ENCODE results near the gene GPAM.
"Not testable (repeated sequence)": the region's sequence is repeated elsewhere in the genome, so short reads cannot be mapped to it uniquely, and the experiment has no call there.

Gene GPAM

DNA sequence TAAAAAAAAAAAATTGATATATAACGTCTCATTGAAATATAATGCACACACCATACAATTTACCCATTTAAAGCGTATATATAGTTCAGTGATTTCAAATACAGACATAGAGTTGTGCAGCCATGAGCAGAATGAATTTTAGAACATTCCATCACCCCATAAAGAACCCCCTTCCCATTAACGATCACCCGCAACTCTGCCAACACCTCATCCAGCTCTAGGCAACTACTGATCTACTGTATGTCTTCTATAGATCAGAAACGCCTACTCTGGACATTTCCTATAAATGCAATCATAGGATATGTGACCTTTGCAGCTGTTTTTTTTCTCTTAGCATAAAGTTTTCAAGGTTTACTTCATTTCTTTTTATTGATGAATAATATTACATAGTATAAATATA, 33.4 kb upstream of the GPAM start:
- DNase-seq: no peak

DNA sequence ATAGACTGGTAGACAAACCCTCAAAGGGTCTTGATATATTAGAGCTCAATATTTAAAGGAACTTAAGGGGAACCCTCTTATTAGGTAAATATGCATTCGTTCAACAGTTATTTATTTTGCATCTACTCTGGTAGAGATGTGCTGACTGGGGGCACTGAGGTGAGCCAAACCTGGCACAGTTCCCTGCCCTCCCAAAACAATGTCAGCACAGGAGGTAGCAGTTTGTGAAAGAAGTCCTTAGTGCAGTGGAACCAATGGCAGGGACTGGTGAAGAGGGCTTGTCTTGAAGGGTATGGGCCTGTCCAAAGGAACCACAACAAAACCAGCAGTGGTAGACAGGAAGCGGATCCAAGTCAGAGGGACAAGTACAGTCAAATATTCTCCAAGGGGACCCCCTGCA, 32.6 kb upstream of the GPAM start:
- no peak for DNase-seq

DNA sequence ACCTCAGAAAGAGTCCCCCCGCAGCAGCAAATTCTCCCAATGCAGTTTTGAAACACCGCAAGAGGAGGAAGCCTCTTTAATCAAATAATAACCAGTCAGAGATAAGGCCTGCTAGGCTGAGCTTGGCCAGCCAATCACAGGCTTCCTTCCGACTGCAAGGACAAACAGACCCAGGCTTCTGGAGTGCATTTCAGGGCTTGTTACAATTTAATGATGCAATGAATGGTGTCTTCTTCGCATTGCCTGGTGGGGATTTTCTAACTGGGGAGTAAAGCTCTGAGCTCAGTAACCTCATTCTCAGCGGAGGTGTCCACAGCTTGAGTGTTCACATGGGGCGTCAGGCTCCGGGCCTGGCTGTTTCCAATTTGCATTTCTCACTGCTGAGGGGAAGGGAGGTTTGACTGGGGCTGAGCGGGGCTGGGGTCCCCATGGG, 31.8 kb upstream of the GPAM start:
- no peak for DNase-seq

DNA sequence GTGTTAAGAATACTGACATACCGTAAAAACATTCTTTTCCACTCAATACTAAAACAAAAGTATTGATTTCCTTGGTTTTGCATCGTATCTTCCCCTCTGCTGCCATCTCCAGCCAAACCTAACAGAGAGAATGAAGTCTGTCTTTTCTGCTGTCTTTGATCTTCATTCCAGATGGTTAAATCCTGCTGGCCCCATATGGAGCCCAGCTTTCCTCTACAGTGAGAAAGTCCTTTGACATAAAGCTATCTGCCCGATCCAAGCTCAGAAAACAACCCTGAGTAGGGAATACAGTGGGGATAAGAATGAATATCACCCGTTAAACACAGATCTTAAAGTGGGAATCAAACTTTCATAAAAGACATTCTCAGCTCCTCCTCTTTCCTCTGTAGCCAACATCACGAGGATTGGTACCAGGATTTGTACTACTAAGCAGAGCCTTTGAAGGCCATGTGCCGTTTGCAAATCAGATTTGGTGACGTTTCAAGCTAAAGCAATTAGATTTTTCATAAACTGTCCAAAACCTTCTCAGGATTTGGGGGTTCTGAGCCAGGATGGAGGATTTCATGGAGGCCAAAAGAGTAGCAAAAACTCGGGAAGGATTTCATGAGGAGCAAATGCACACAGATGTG, 30.8 kb upstream of the GPAM start:
- no peak for DNase-seq

DNA sequence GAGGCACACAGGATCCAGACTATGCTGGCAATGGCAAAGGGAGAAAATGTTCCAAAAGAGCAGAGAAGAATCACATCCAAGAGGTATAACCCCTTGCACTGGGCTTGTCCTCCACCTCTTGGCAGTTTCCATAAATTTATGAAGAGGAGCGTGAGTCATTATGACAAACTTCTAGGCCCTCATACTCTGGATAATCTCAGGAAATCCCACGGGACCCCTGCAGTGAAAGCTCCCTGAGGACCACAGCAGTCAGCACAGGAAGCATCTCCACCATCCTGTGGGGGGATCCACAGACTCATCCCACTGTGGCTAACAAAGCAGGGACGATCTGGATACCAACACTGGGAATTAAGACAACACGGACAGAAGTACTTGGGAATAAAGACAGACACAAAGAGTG, 30.3 kb upstream of the GPAM start:
- DNase-seq: no peak

DNA sequence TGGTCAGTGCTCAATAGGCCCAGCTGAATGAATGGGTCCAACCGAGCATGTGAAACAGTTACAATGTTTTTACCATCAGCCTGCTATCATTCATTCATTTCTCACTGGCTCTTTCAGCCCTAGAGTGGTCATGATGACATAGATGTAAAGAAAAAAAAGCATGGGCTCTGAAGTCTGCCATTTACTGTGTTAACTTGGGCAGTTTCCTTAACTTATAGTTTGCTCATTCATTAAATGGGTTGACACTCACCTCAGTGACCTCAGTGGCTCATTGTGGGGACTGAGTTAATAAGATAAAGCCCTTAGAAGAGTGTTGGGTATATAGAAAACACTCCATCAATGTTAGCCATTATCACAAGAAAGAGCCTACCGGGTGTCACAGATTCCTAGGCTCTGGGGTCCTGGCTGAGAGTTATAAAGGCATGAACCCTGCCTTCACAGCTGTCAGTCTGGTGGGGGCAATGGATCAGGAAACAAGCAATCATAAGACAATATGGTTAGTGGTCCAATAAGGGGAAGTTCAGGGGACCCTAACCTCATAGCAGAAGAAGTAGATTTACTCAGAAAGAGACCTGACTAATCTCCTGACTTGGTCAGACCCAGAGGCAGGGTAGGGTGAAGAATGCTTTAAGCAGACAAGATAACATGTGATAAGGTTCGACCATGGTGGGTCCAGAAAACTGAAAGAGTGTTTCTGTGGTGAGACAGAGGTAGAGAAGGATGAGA, 29.7 kb upstream of the GPAM start:
- no peak for DNase-seq

DNA sequence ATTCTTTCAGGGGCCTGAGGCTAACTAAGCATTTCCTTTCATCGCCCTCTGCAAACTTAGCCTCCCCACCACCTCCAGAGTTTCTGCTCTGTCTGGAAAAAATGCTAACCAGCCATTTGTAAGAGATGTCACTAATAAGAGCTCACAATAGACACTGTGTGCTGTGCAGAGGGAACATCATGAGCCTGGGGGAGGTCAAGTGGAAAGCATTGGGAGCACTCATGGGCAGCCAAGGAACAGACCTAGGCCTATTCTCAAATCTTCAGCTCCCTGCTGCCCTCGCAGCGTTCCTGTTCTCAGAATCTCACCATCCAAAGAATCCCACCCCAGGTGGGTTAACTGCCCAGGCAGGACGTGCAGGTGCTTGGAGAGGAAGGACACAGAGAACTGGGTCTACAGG, 27.1 kb upstream of the GPAM start:
- DNase-seq: peak in 4 of 56 donors; percentile 8 to 31 (median 28)

DNA sequence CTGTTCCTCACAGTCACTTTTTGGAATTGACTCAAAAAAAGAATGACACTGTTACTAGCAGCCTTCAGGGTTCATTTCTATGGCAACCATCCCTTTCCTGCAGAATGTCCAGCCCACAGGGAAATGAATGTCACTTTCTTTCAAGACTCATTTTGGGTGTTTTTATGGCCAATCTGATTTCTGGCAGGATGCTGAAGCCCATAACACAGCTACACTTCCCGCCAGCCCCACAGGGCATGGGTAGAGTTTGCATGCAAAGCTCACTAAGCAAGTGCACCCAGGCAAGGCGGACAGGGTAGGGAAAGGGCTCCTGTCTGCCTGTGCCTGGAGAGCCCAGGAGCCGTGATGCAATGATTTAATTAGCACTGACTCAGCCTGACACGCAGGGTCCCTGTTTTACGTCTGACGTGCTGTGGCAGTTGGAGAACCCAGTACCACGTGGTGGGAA, 26.1 kb upstream of the GPAM start:
- DNase-seq: peak in 28 of 56 donors; percentile 6 to 71 (median 34)

DNA sequence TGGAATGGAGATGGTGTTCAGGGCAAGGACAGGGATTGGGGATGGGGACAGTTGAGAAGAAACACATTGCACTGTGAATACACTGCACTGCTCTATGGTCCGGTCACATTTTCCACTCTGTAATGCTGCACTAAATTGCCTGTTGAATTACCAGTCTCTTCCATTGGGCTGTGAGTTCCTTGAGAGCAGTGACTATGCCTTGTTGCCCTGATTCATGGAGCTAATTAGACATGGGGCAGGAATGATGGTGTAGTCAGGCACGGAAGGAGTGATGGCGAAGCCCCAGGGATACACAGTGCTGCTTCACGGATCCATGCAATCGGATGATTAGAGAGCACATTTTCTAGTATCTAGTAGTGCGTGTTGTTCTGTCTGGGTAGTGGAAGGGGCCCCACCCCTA, 25.4 kb upstream of the GPAM start:
- DNase-seq: no peak

DNA sequence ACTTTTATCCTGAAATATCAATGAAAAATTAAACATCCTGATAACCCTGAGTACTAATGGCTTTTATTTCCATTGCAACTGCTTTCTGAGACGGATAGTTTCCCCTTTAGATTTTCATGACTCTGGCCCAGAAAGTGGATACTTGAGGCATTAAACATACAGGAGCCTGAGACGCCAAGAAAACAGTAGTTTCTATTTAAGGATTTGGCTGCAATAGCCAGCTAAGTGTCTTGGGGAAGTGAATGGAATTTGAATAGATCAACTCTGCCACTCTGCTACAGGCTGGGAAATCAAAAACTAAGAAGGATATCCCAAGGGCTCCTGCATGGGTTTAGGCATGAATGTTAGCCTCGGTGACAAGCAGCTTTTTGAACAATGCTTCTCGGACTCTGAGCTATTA, 24.7 kb upstream of the GPAM start:
- DNase-seq: no peak

DNA sequence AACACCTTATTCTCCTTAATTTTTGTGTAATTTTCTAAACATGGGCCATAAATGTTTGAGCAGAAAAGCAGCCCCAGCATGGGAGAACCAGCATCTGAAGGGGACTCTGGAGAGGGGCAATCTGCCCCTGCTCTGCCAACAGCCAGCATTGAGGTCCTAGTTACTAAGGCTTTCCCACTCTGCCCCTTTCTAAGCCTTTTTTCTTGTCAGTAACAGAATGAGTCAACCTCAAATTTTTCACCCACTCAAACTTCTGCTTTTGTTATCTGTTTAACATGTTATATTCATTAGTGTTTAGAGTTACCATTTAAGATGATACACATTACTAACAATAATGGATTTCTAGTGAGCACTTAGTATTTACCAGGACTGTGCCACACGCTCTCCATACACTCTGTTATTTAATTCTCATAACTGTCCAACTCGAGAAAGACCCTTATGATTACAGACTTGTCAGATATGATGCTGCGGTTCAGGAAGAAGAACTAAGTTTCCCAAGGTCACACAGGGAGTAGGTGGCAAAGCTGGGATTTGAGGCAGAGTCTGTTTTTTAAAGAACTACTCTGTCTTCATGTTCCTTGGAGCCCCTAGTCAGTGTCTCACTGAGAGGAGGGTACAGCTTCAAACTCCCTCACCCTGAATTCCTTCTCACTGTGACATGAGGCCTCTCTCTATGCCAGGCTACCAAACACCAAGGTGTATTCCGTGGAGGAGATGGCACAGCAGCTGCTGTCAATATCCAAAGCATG, 19.9 kb upstream of the GPAM start:
- no peak for DNase-seq

DNA sequence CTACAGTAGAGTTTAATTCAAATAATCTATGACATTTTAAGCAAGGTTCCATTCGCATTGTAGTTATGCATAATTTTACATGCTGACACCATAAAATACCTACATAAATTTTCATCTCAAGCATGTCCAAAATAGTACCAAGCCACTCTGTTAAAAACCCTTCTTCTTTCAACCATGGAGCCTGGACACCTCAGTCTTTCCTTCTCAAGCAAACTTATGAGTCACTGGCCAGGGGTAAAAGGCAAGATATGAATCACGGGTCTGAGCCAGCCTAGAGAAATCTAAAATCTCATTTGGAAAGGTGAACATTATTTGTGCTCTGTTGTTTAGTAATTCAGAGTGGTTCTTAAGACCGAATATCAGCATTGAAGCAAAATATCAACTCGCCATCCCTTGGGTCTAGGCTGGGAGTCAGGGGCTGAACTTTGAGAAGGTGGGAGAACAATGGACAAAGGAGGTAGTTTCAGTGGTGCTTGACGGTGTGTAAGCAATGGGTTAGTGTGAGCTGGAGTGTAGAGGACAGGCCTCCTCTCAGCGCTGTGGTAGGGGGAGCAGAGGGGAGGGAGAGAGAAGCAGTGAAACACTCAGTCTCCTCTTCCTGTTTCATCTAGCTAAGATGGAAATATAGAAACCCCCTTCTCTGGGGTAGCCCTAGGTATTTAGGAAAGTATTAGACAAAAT, 19.1 kb upstream of the GPAM start:
- DNase-seq: no peak

DNA sequence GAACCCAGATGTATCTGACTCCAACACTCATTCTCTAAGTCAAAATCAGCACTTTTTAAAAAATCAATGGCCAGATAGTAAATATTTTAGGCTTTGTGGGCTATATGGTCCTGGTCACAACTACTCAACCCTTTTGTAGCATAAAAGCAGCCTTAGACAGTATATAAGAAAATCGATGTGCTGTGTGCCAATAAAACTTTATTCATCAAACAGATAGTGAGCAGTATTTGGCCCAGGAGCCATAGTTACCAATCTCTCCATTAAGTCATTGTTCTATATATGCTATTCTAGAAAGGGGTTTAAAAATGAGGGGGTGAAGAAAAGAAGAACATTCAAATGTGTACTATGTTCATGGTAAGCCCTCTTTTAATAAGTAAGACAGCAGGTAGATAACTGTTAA, 18.5 kb upstream of the GPAM start:
- no peak for DNase-seq

DNA sequence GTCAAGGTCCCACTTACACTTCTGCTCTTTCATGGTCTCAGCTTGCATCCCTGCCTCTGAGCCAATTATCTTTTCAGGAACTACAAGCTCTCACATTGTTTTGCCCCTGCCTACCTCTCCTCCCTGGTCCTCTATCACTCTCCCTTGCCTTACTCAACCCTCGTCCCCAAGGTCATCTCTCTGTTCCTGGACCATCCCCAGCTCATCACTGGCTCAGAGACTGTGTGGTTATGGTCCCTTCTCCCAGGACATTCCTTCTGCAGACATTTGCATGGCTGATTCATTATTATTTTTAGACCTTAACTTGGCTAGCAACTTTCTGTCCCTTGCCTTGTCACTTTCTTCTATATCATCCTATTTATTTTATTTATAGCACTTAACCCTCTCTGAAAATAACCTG, 17.8 kb upstream of the GPAM start:
- no peak for DNase-seq

DNA sequence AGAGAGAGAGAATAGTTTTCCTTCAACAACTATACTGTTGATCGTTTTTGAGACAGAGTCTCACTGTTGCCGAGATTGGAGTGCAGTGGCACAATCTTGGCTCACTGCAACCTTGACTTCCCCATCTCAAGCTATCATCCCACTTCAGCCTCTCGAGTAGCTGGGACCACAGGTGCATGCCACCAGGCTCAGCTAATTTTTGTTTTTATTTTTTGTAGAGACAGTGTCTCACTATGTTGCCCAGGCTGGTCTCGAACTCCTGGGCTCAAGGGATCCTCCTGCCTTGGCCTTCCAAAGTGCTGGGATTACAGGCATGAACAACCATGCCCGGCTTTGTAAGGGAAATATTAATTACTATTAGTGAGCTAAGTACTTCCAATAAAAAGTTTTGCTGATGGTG, 16.7 kb upstream of the GPAM start:
- not testable (repeated sequence) for DNase-seq

DNA sequence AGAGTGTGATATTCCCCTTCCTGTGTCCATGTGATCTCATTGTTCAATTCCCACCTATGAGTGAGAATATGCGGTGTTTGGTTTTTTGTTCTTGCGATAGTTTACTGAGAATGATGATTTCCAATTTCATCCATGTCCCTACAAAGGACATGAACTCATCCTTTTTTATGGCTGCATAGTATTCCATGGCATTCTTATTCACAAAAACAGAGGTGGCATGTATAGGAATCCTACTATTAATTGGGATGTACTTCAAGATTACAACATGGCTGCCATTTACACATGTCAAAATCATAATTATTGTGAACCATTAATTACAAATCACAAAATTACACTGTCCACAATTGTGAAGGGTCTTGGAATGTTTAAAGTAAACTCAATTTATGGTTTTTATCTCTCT, 14.1 kb upstream of the GPAM start:
- not testable (repeated sequence) for DNase-seq

DNA sequence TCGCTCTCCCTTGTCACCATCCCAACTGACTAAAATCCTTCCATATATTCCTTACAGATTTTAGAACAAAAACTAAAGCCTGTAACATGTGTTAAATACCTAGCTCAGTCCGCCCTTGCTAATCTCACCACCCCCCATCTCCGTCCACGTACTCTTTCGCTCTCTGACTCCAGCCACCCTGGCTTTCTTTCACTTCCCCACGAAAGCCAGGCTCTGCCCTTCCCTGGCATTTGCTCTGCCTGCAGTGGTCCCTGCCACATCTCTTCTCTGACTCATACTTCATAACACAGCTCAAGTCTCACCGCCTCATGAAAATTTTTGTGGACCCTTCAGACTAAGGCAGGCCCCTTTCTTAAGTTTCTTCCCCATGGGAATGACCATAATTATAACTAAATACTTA, 11.7 kb upstream of the GPAM start:
- DNase-seq: no peak

DNA sequence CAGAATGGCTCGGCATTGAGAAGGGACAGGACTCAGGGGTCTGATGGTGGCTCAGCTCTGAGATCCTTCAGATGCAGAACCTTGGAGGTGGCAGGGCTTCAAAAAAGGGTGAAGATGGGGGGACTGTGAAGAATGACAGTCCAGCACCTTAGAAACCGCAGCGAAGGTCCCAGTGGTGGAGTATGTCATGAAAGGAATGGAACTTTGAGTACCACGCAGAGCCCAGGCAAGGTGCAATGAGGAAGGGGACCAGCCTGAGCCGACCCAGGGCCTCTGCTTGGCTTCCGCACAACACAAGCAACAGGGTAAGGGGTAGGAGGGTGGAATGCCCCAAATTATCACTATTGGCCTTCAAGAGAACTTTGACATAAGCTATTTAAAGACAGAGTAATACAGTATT, 8.2 kb upstream of the GPAM start:
- DNase-seq: peak in 1 of 56 donors; percentile 16

DNA sequence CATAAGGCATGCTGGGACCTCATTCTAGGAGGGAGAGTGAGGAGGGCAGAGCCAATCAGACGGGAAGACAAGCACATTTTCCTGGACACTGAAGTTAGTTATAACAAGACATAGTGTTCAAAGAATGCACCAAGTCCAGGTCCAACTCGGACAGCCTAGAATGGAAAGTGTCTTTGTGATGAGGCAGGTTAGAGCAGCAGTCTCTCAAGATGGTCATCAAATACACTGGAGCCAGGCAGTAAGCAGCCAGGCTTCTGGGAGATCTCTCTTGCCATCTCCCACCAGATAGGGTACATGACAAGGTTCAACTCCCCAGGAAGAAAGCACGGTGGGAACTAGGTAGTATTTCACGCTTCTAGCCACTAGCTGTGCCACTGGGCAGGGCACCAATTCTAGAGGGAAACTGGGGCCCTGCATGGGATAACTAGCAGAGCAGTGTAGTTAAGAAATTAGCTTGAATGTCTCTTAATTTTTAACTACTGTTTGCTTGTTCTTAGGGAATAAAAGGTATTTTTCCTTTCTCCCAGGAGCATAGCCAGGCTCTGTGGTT, 7.6 kb upstream of the GPAM start:
- DNase-seq: peak in 2 of 56 donors; percentile 3 to 20

DNA sequence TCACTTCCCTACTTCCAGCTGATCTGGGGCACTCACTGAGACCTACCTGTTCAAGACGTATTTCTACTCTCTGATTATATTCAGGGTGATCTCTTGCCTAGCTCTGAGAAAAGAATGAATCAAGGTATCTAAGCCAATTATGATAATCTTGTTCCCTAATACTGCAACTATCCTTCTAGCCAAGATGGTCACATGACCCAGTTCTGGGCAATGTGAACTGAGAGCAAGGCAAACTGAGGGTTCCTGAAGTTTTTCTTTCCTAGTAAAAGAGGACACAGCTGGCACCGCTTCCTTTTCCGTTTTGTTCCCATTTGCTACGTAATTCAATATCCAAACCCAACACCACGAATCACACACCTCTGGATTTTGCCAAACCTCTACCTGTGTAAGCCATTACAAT, 5.9 kb upstream of the GPAM start:
- DNase-seq: peak in 16 of 56 donors; percentile 12 to 68 (median 38)

DNA sequence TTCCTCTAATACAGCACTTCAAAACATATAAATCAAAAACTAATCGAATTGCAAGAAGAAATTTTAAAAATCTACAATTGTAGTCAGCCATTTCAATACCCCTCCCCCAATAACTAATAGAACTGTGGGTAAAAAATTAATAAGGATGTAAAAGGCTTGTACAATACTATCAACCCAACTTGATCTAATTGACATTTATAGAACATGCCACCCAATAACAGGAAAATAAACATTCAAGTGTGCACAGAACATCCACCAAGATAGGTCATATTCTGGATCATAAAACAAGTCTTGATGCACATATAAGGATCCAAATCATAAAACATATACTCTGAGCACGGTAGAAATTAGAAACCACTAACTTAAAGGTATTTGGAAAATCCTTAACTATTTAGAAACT, 4.0 kb upstream of the GPAM start:
- DNase-seq: no peak

DNA sequence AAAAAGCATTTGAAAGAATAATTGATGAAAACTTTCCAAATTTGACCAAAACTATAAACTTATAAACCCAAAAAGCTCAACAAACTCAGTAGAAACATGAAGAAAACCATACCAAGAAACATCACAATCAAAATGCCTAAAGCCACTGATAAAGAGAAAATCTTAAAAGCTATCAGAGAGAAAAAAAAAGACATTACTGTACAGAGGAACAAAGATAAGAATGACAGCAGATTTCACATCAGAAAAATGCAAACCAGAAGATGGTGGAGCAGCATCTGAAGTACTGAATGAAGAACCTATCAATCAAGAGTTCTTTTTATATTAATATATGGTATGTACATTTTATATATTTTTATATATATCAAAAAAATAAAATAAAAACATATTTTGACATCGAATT, 2.4 kb upstream of the GPAM start:
- DNase-seq: no peak
